IMR-90 (cell line): ENCODE data around the gene PRAME.

Experiments used
- BHLHE40 ChIP-seq: fragments of 150-350 bp; IDR thresholded peaks from 2 replicates; pipeline ENCODE4 v1.6.1; 2016; ENCODE audit warnings: mild to moderate bottlenecking, low read depth, low read length
- CEBPB ChIP-seq: IDR thresholded peaks from 2 replicates; pipeline ENCODE4 v1.6.1; 2012; ENCODE audit warnings: low read depth, low read length, improper control_type of control experiment
- FOS ChIP-seq: fragments of 150-350 bp; IDR thresholded peaks from 2 replicates; pipeline ENCODE4 v1.6.1; 2016; ENCODE audit warnings: low read depth, low read length
- MAFK ChIP-seq: IDR thresholded peaks from 2 replicates; pipeline ENCODE4 v1.6.1; 2012; ENCODE audit warnings: low read depth, low read length, improper control_type of control experiment
- MXI1 ChIP-seq: IDR thresholded peaks from 2 replicates; pipeline ENCODE4 v1.6.1; 2012; ENCODE audit warnings: low read depth, mild to moderate bottlenecking, low read length, moderate library complexity, borderline replicate concordance
- POLR2A ChIP-seq: IDR thresholded peaks from 2 replicates; pipeline ENCODE4 v1.6.1; 2012; ENCODE audit warnings: mild to moderate bottlenecking, low read depth, low read length
- RAD21 ChIP-seq: IDR thresholded peaks from 2 replicates; pipeline ENCODE4 v1.6.1; 2012; ENCODE audit warnings: low read length, improper control_type of control experiment
- RCOR1 ChIP-seq: IDR thresholded peaks from 2 replicates; pipeline ENCODE4 v1.6.1; 2012; ENCODE audit warnings: mild to moderate bottlenecking, low read length, improper control_type of control experiment; ENCODE audit not compliant: insufficient replicate concordance
- TF ChIP-seq, protein P1 (sequence below): fragments of 150-350 bp; IDR thresholded peaks from 2 replicates; pipeline ENCODE4 v1.6.1; 2016; ENCODE audit warnings: low read depth, mild to moderate bottlenecking, low read length, moderate library complexity, borderline replicate concordance
- TF ChIP-seq, protein P2 (sequence below): conservative IDR thresholded peaks from 2 replicates; pipeline ENCODE4 v1.5.1; 2012; ENCODE audit warnings: mild to moderate bottlenecking, low read depth, low read length, improper control_type of control experiment
- TF ChIP-seq, protein P3 (sequence below): fragments of 150-350 bp; IDR thresholded peaks from 2 replicates; pipeline ENCODE4 v1.6.1; 2017; ENCODE audit warnings: mild to moderate bottlenecking, antibody characterized with exemption, low read length, low read depth

DNA sequence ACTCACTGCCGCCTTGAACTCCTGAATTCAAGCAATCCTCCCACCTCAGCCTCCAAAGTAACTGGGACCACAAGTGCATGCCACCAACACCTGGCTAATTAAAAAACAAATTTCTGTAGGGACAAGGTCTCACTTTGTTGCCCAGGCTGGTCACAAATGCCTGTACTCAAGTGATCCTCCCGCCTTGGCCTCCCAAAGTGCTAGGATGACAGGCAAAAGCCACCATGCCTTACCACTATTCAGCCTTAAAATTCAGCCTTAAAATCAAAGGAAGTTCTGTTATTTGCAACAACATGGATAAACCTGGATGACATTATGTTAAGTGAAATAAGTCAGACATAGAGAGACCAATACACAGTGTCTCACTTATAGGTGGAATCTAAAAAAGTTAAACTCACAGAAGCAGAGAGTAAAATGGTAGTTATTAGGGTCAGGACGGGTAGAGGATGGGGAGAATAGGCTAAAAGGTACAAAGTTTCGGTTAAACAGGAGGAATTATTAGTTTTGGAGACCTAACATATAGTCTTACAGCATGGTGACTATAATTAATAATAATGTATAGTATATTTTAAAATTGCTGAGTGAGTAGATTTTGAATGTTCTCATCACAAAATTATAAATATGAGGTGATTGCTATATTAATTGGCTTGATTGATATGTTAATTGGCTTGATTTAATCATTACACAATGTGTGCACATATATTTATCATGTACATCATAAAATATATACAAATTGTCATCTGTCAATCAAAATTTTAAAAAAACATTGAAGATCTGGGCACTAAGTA, 32.7 kb downstream of the PRAME start:
- TF ChIP-seq, protein P1, sequence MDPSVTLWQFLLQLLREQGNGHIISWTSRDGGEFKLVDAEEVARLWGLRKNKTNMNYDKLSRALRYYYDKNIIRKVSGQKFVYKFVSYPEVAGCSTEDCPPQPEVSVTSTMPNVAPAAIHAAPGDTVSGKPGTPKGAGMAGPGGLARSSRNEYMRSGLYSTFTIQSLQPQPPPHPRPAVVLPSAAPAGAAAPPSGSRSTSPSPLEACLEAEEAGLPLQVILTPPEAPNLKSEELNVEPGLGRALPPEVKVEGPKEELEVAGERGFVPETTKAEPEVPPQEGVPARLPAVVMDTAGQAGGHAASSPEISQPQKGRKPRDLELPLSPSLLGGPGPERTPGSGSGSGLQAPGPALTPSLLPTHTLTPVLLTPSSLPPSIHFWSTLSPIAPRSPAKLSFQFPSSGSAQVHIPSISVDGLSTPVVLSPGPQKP = no peak
- TF ChIP-seq, protein P2, sequence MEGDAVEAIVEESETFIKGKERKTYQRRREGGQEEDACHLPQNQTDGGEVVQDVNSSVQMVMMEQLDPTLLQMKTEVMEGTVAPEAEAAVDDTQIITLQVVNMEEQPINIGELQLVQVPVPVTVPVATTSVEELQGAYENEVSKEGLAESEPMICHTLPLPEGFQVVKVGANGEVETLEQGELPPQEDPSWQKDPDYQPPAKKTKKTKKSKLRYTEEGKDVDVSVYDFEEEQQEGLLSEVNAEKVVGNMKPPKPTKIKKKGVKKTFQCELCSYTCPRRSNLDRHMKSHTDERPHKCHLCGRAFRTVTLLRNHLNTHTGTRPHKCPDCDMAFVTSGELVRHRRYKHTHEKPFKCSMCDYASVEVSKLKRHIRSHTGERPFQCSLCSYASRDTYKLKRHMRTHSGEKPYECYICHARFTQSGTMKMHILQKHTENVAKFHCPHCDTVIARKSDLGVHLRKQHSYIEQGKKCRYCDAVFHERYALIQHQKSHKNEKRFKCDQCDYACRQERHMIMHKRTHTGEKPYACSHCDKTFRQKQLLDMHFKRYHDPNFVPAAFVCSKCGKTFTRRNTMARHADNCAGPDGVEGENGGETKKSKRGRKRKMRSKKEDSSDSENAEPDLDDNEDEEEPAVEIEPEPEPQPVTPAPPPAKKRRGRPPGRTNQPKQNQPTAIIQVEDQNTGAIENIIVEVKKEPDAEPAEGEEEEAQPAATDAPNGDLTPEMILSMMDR = no peak
- TF ChIP-seq BHLHE40 (no peak), RAD21 (no peak), MAFK (peak; percentile 74), POLR2A (no peak), CEBPB (no peak), MXI1 (no peak), RCOR1 (no peak), FOS (no peak)
- TF ChIP-seq, protein P3, sequence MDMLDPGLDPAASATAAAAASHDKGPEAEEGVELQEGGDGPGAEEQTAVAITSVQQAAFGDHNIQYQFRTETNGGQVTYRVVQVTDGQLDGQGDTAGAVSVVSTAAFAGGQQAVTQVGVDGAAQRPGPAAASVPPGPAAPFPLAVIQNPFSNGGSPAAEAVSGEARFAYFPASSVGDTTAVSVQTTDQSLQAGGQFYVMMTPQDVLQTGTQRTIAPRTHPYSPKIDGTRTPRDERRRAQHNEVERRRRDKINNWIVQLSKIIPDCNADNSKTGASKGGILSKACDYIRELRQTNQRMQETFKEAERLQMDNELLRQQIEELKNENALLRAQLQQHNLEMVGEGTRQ = no peak
